ENCODE results near the gene MIF4GD.
A peak's percentile ranks its signal among the peaks of the same experiment; 100 is the strongest.

- TF ChIP-seq EP300 (IDR thresholded peaks at IDR 0.05; ENCODE audit: borderline replicate concordance in 1 of 2, control insufficient read depth in 1 of 2, low read depth in 2 of 2, low read length in 2 of 2) (no peak), RAD51 (IDR thresholded peaks at IDR 0.05) (no peak), SREBF2 (IDR thresholded peaks at IDR 0.05; ENCODE audit: low read length) (no peak), CBFB (IDR thresholded peaks at IDR 0.05; ENCODE audit: low read depth) (no peak; the same call in 1 of the 2 replicates), MTA3 (IDR thresholded peaks at IDR 0.05; ENCODE audit: borderline replicate concordance, low read length) (peak; percentile 62; the same call in 1 of the 2 replicates), ZNF217 (IDR thresholded peaks at IDR 0.05) (no peak), POLR2A (IDR thresholded peaks at IDR 0.05; ENCODE audit: low read depth, low read length) (no peak; the same call in 1 of the 2 replicates), SMARCA5 (IDR thresholded peaks at IDR 0.05) (no peak), KDM1A (IDR thresholded peaks at IDR 0.05; ENCODE audit: borderline replicate concordance) (no peak), JUND (IDR thresholded peaks at IDR 0.05; ENCODE audit: low read depth, low read length) (no peak), PBX3 (IDR thresholded peaks at IDR 0.05; ENCODE audit: insufficient replicate concordance, low read depth, low read length) (no peak), YY1 (IDR thresholded peaks at IDR 0.05; ENCODE audit: low read depth, low read length) (no peak)
Measured at GRCh38 chr17:75316253-75316652, 45.2 kb upstream of the MIF4GD start.
